A549 (cell line): ENCODE data around the gene FAM20C.

Experiments
- BHLHE40 ChIP-seq: IDR thresholded peaks from 2 replicates; pipeline ENCODE4 v1.6.1; 2012; ENCODE audit warnings: low read depth, low read length, inconsistent platforms
- HOXA7 ChIP-seq: fragments of 250-450 bp; sonication (Bioruptor Pico); IDR thresholded peaks from 2 replicates; pipeline ENCODE4 v1.5.0; 2020; ENCODE audit warnings: mild to moderate bottlenecking, moderate library complexity
- POLR2A ChIP-seq: IDR thresholded peaks from 2 replicates; pipeline ENCODE4 v1.6.1; 2012; ENCODE audit warnings: mild to moderate bottlenecking, low read length
- TF ChIP-seq, protein P1 (sequence below): fragments of 150-350 bp; IDR thresholded peaks from 2 replicates; pipeline ENCODE4 v1.6.1; 2014; ENCODE audit warnings: low read depth, mild to moderate bottlenecking, low read length
- TF ChIP-seq, protein P2 (sequence below): fragments of >200 bp; sonication (Bioruptor Twin); formaldehyde crosslinking; IDR thresholded peaks from 3 replicates; pipeline ENCODE4 v1.5.1; 2016

DNA sequence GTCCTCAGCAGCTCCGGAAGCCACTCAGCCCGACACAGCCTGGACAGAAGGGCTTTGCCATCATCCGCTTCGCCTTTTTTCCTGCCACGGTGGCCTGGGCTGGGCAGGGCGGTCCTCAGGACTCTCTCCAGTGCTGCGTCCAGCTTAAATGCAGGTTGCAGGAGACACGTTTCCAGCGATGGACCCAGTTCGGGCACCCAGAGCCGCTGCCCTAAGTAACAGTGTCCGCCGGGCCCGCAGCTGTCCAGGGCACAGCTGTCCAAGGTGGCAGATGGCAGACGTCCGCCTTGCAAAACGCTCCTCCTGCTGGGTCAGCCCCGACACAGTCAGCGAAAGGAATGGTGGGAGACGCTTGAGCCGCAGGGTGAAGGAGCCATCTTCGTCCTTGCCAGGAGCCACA, 60.6 kb downstream of the FAM20C start:
- TF ChIP-seq HOXA7 (CRISPR knock-in tag) (no peak), POLR2A (no peak), BHLHE40 (no peak)
- TF ChIP-seq, protein P1, sequence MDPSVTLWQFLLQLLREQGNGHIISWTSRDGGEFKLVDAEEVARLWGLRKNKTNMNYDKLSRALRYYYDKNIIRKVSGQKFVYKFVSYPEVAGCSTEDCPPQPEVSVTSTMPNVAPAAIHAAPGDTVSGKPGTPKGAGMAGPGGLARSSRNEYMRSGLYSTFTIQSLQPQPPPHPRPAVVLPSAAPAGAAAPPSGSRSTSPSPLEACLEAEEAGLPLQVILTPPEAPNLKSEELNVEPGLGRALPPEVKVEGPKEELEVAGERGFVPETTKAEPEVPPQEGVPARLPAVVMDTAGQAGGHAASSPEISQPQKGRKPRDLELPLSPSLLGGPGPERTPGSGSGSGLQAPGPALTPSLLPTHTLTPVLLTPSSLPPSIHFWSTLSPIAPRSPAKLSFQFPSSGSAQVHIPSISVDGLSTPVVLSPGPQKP: no peak
- TF ChIP-seq, protein P2, sequence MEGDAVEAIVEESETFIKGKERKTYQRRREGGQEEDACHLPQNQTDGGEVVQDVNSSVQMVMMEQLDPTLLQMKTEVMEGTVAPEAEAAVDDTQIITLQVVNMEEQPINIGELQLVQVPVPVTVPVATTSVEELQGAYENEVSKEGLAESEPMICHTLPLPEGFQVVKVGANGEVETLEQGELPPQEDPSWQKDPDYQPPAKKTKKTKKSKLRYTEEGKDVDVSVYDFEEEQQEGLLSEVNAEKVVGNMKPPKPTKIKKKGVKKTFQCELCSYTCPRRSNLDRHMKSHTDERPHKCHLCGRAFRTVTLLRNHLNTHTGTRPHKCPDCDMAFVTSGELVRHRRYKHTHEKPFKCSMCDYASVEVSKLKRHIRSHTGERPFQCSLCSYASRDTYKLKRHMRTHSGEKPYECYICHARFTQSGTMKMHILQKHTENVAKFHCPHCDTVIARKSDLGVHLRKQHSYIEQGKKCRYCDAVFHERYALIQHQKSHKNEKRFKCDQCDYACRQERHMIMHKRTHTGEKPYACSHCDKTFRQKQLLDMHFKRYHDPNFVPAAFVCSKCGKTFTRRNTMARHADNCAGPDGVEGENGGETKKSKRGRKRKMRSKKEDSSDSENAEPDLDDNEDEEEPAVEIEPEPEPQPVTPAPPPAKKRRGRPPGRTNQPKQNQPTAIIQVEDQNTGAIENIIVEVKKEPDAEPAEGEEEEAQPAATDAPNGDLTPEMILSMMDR: no peak
